Neural cell (in vitro differentiated cells): ENCODE data around the gene SMAD7. TPM values are rescaled to one million over a fixed set of nuclear protein-coding genes. Genes with fewer than 3 reads are reported as not detected.

Experiments
- H2AFZ ChIP-seq: fragments of 200-600, 300-800 bp; sonication (generic), shearing (Covaris generic); 2 replicates; pipeline ENCODE4 v1.6.0; 2014; ENCODE audit warnings: low read depth, mild to moderate bottlenecking, antibody characterized with exemption, low read length, moderate library complexity
- H3F3A ChIP-seq: fragments of 200-600 bp; shearing (Covaris generic); 2 replicates; pipeline ENCODE4 v1.6.1; 2016; ENCODE audit warnings: mild to moderate bottlenecking, moderate library complexity, mixed read lengths, antibody characterized with exemption, low read length; ENCODE audit not compliant: insufficient read depth, poor library complexity, severe bottlenecking
- H3K27ac ChIP-seq: fragments of 200-600, 300-800 bp; sonication (generic), shearing (Covaris generic); 2 replicates; pipeline ENCODE4 v1.5.1; 2014; ENCODE audit warnings: mild to moderate bottlenecking, low read length, moderate library complexity
- H3K27me3 ChIP-seq: fragments of 300-800, 200-600 bp; sonication (generic), shearing (Covaris generic); 2 replicates; pipeline ENCODE4 v1.6.0; 2014; ENCODE audit warnings: mild to moderate bottlenecking, low read depth, low read length, moderate library complexity; ENCODE audit not compliant: insufficient read depth
- H3K36me3 ChIP-seq: fragments of 300-800, 200-600 bp; sonication (generic), shearing (Covaris generic); 2 replicates; pipeline ENCODE4 v1.5.1; 2014; ENCODE audit warnings: mild to moderate bottlenecking, antibody characterized with exemption, low read length, moderate library complexity; ENCODE audit not compliant: insufficient read depth
- H3K4me2 ChIP-seq: fragments of 300-800, 200-600 bp; sonication (generic), shearing (Covaris generic); 2 replicates; pipeline ENCODE4 v1.6.0; 2014; ENCODE audit warnings: mild to moderate bottlenecking, low read length
- H3K4me3 ChIP-seq: fragments of 300-800, 200-600 bp; sonication (generic), shearing (Covaris generic); 2 replicates; pipeline ENCODE4 v1.5.1; 2014; ENCODE audit warnings: mild to moderate bottlenecking, low read length, moderate library complexity
- H3K79me2 ChIP-seq: fragments of 200-600 bp; shearing (Covaris generic); replicated peaks from 2 replicates; pipeline ENCODE4 v1.6.0; 2014; ENCODE audit warnings: mild to moderate bottlenecking, low read length, moderate library complexity; ENCODE audit not compliant: insufficient read depth
- H3K9ac ChIP-seq: fragments of 300-800, 200-600 bp; sonication (generic), shearing (Covaris generic); 2 replicates; pipeline ENCODE4 v1.6.1; 2016; ENCODE audit warnings: mild to moderate bottlenecking, low read length, mixed read lengths
- H3K9me2 ChIP-seq: fragments of 200-600 bp; shearing (Covaris generic); 2 replicates; pipeline ENCODE4 v1.6.1; 2016; ENCODE audit warnings: mild to moderate bottlenecking, low read length, mixed read lengths; ENCODE audit not compliant: insufficient read depth
- H3K9me3 ChIP-seq: fragments of 200-600, 300-800 bp; sonication (generic), shearing (Covaris generic); 2 replicates; pipeline ENCODE4 v1.6.1; 2016; ENCODE audit warnings: mild to moderate bottlenecking, mixed run types, low read length, moderate library complexity, mixed read lengths
- H4K20me1 ChIP-seq: fragments of 200-600 bp; shearing (Covaris generic); 2 replicates; pipeline ENCODE4 v1.6.1; 2016; ENCODE audit warnings: mild to moderate bottlenecking, mixed run types; ENCODE audit not compliant: insufficient read depth
- CTCF ChIP-seq: fragments of 450-650 bp; IDR thresholded peaks from 2 replicates; pipeline ENCODE4 v1.5.1; 2014; ENCODE audit warnings: antibody characterized with exemption, mild to moderate bottlenecking, moderate library complexity; ENCODE audit not compliant: poor library complexity, severe bottlenecking
- EP300 ChIP-seq: fragments of 450-650 bp; conservative IDR thresholded peaks from 2 replicates; pipeline ENCODE4 v1.6.1; 2014; ENCODE audit warnings: antibody characterized with exemption, mild to moderate bottlenecking, moderate library complexity; ENCODE audit not compliant: poor library complexity, severe bottlenecking
- EZH2 ChIP-seq: fragments of 200-600, 300-800 bp; shearing (Covaris generic), sonication (generic); IDR thresholded peaks from 2 replicates; pipeline ENCODE4 v1.6.1; 2014; ENCODE audit warnings: antibody characterized with exemption, low read length, borderline replicate concordance, mild to moderate bottlenecking; ENCODE audit not compliant: insufficient read depth, poor library complexity, severe bottlenecking
- MXI1 ChIP-seq: fragments of 450-650 bp; conservative IDR thresholded peaks from 2 replicates; pipeline ENCODE4 v1.6.1; 2014; ENCODE audit warnings: antibody characterized with exemption, mild to moderate bottlenecking; ENCODE audit not compliant: poor library complexity, severe bottlenecking
- POLR2AphosphoS5 ChIP-seq: IDR thresholded peaks from 2 replicates; pipeline ENCODE4 v1.6.1; 2012
- RAD21 ChIP-seq: fragments of 450-650 bp; conservative IDR thresholded peaks from 2 replicates; pipeline ENCODE4 v1.6.1; 2014; ENCODE audit warnings: antibody characterized with exemption, mild to moderate bottlenecking, moderate library complexity
- REST ChIP-seq: IDR thresholded peaks from 2 replicates; pipeline ENCODE4 v1.6.1; 2012; ENCODE audit warnings: borderline replicate concordance
- SMC3 ChIP-seq: fragments of 450-650 bp; conservative IDR thresholded peaks from 2 replicates; pipeline ENCODE4 v1.6.1; 2014; ENCODE audit warnings: antibody characterized with exemption, mild to moderate bottlenecking, moderate library complexity; ENCODE audit not compliant: poor library complexity
- TAF1 ChIP-seq: IDR thresholded peaks from 2 replicates; pipeline ENCODE4 v1.6.1; 2012; ENCODE audit warnings: low read depth
- polyA plus RNA-seq: library from polyadenylated mRNA; depleted of rRNA; stranded (reverse); fragments of >200 nt; gene quantifications from 2 replicates; pipeline ENCODE4 v1.2.3, GENCODE V29; 2014

The SMAD7 gene
- polyA plus RNA-seq, 1 donor from 2014 or later, result 3.8 TPM

- Histone ChIP-seq H3K27ac (no peak overlapping the region), H3K27me3 (no peaks in the 10 kb centered on the region), H3K79me2 (no peaks in the 10 kb centered on the region), H4K20me1 (no peaks in the 10 kb centered on the region), H3K9me3 (peaks cover 5% of the 10 kb centered on the region), H3K36me3 (no peaks in the 10 kb centered on the region), H3K4me2 (no peak overlapping the region), H3K4me3 (no peak overlapping the region), H2AFZ (no peak overlapping the region), H3K9me2 (no peaks in the 10 kb centered on the region), H3K9ac (no peak overlapping the region), H3F3A (no peaks in the 10 kb centered on the region)
- no peak for TF ChIP-seq MXI1
- TF ChIP-seq RAD21, result no peak
- no peak for TF ChIP-seq REST
- no peak for TF ChIP-seq POLR2AphosphoS5
- no peak for TF ChIP-seq CTCF
- no peak for TF ChIP-seq EZH2
- no peak for TF ChIP-seq EP300
- no peak for TF ChIP-seq TAF1
- TF ChIP-seq SMC3, result no peak
Observed at GRCh38 chr18:48905513-48905912, 45.3 kb downstream of the SMAD7 start.

- no peaks in the 10 kb centered on the region for H3F3A ChIP-seq
- H3K9me3 ChIP-seq, result peaks cover 5% of the 10 kb centered on the region
- TF ChIP-seq POLR2AphosphoS5, result no peak
- TF ChIP-seq REST, result no peak
- no peak for TF ChIP-seq EP300
- no peak for TF ChIP-seq SMC3
- no peak for TF ChIP-seq TAF1
- TF ChIP-seq MXI1, result no peak
- no peak for TF ChIP-seq RAD21
- TF ChIP-seq EZH2, result no peak
- no peak for TF ChIP-seq CTCF
- H3K36me3 ChIP-seq, result no peaks in the 10 kb centered on the region
- no peaks in the 10 kb centered on the region for H3K9me2 ChIP-seq
- H3K9ac ChIP-seq, result no peak overlapping the region
- H3K27ac ChIP-seq, result no peak overlapping the region
- no peak overlapping the region for H2AFZ ChIP-seq
- H3K79me2 ChIP-seq, result no peaks in the 10 kb centered on the region
- H3K4me3 ChIP-seq, result no peak overlapping the region
- H3K4me2 ChIP-seq, result no peak overlapping the region
- no peaks in the 10 kb centered on the region for H4K20me1 ChIP-seq
- H3K27me3 ChIP-seq, result no peaks in the 10 kb centered on the region
Observed at GRCh38 chr18:48904847-48905394, 45.8 kb downstream of the SMAD7 start.
